HG03025 (cell line): ENCODE measurements around the gene CEP89.
"Not testable (repeated sequence)": the region's sequence is repeated elsewhere in the genome, so short reads cannot be mapped to it uniquely, and the experiment has no call there.

Source experiments
- ATAC-seq: cut with Tn5 transposase; IDR thresholded peaks from one replicate; pipeline ENCODE4 v1.9.1; 2021; ENCODE audit warnings: mild to moderate bottlenecking, moderate library complexity; ENCODE audit not compliant: unreplicated experiment, low FRiP score

Gene CEP89

DNA sequence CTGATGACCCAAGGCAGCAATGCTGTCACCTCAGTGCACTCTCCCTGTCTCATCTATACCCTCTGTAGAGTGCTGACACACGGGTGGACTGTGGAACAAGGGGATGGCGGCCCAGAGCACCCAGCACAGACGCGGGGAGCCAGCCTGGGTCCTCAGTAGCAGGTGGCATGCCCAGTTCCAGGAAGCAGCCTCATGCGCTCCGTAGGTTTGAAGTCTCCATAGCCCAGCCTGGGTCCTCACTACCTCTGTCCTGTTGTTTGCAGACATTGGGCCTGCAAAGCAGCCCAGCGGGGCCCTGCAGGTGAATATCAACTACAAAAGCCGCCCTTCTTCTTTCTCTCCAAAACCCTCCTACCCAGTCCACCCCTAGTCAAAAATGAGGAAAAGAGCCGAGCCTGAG lies 97.2 kb downstream of the CEP89 start:
- ATAC-seq: no peak

DNA sequence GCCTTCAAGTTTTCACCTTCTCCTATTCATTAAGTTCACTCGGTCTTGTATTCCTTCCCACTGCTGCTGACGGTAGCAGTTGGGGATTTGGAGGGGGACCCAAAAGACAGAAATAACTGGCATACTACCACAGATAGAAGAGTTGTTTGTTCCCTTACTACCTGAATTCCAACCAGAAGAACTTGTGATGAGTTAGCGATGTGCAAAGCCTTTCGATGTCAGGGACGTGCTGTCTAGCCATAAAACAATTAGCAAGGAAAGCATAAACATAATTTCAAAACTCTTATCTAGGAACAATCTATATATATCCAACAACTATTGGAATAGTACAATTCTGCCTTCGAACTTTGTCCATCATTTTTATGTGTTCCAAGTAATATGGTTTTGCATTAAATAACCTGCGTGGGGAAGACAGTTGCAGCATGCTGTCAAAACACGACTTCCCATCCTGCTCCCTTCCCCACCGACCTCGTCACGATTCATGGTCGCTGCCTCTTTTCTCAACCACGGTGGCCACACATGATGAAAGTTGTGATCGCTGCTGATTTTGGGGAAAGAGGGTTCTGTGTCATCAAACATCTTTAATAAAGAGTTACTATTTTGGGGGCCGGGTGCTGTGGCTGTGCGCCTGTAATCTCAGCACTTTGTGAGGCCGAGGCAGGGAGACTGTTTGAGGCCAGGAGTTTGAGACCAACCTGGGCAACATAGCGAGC lies 98.4 kb downstream of the CEP89 start:
- ATAC-seq: no peak

- ATAC-seq: no peak
Observed at GRCh38 chr19:32872391-32872790, 99.4 kb downstream of the CEP89 start.

DNA sequence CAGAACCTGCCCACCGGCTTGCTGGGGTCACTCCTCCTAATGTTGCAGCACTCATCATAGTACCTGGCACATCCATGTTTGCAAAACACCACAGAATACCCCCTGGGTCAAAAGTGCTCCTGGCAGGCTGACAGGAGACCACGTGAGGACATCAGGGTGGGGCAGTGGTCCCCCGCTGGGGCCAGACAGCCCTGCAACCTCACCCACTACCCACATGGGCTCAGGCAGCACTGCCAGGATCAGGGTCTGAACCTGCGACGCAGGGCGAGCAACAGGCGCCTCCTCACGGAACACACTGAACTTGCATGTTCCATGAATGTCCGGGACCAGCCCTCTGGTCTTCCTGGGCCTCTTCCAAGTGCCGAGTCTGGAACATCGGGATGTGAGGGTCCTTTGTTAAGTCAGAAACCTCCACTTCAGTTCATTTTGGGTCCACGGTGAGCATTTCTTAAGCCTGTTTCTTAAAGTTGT lies 100.7 kb downstream of the CEP89 start:
- ATAC-seq: no peak

DNA sequence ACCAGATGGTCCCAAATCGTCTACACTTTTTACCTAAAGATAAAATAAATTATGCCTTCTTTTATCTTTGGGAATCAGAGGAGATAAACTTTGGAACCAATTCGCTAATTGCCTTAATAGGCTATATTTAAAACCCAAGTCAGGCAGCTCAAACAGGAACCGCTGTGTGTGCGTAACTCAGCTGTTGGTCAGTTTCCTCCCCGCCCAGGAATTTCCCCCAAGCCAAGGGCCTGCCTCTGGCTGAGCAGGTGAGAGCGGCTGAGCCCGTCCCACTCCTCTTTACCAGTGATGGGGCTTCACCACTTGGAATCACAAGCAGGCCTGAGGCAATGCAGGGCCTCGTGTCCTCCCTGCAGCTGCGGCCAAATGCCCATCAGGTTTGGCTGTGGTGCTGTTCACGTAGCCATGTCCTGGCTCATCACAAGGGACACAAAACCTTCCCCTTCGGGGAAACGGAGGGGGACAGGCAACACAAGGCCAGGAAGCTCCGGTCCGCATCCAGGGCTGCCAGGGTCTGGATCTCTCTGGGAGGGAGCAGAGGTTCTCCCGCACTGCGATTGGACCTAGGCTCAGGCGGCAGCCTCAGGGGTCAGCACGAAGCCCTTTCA lies 101.7 kb downstream of the CEP89 start:
- no peak for ATAC-seq

GRCh38 chr19:32869369-32869965 lies 102.3 kb downstream of the CEP89 start, which contains the start of gene SLC7A9:
SLC7A9 (minus strand) TSS chr19:32869767; CDS start chr19:32868534, 1,233 bp downstream.
- no peak for ATAC-seq

- ATAC-seq: no peak
Observed at GRCh38 chr19:32868206-32868950, 103.4 kb downstream of the CEP89 start.

DNA sequence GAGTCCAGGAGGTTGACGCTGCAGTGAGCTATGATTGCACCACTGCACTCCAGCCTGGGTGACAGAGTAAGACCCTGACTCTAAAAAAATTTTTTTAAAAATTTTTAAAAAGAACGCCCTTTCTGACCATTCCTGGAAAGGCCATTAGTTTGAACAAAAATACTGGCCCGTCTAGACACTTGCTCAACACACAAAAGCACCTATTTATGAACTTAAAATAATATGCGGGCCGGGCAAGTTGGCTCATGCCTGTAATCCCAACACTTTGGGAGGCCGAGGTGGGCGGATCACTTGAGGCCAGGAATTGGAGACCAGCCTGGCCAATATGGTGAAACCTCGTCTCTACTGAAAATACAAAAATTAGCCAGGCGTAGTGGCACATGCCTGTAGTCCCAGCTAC lies 104.3 kb downstream of the CEP89 start:
- ATAC-seq: not testable (repeated sequence)

GRCh38 chr19:32866564-32867265 lies 105.0 kb downstream of the CEP89 start:
- no peak for ATAC-seq

- no peak for ATAC-seq
Observed at GRCh38 chr19:32866061-32866460, 105.7 kb downstream of the CEP89 start.

DNA sequence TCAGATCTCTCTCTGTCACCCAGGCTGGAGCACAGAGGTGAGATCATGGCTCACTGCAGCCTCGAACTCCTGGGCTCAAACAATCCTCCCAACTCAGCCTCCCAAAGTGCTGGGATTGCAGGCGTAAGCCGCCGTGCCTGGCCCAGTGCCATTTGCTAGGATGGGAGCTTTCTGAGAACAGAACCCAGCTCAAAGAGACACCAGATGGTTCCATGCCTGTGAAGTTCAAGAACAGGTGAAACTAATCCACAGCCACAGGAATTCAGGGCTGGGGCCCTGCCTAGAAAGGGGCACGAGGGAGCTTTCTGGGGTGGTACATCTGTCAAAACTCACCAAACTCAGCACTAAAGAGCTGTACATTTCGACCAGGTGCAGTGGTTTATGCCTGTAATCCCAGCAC lies 106.4 kb downstream of the CEP89 start:
- no peak for ATAC-seq

DNA sequence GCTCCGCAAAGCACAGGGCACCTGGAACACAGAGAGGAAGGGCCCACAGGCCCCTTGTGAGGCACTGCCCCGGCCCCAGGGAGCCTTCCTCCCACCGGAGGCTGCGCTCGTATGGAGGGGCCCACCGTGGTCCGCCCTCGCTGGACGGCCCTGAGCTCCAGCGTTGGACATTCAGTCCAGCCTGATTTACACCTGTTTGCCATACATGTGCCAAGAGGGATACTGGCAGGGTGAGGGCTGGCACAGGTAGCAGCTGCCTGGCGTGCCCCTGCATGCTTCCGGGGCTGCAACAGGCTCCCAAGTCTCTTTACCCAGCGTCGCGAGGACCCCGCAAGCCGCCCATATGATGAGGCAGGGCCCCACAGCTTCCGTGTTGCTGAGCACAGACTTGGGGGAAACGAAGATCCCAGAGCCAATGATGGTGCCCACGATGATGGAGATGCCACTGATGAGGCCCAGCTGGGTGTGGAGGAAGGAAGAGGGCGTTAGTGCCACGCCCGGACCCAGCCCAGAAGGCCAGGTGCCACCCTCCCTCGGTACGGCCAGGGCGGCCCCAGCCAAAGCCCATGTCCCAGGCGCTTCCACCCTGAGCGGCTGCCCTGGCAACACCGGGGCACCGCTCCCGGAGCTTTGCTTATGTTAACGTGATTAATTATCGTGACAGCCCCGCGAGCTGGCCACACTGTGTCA lies 107.3 kb downstream of the CEP89 start:
- ATAC-seq: no peak

DNA sequence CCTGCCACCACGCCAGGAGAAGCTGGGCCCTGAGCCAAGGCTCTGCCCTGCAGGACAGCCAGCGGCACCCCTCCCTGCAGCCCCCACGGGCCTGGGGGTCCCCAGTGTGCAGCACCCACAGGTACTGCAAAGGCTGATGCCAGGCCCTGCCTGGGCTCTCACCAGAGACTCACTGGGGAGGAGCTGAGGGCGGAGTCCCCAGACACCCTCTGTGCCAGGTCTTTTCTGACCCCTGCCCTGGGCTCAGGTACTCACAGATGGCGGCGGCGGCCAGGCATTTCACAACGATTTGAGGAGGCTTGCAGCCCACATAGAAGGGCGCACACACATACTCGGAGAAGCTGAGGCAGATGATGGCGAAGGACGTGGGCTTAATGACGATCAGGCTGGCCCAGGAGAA lies 107.9 kb downstream of the CEP89 start:
- ATAC-seq: no peak

- no peak for ATAC-seq
Observed at GRCh38 chr19:32863301-32863700, 108.5 kb downstream of the CEP89 start.

DNA sequence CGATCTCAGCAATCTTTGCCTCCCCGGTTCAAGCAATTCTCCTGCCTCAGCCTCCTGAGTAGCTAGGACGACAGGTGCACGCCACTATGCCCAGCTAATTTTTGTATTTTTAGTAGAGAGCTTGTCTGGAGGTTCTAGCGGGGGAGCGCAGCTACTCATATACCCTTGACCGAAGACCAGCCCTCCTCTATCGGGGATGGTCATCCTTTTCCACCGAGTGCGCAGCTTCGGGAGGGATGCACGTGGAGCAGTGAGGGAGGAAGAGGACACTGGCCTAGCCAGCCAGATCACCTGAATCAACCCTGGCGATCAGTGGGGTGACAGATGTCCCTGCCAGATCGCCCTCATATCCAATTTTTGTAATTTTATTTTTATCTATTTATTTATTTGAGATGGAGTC lies 109.0 kb downstream of the CEP89 start:
- no peak for ATAC-seq

DNA sequence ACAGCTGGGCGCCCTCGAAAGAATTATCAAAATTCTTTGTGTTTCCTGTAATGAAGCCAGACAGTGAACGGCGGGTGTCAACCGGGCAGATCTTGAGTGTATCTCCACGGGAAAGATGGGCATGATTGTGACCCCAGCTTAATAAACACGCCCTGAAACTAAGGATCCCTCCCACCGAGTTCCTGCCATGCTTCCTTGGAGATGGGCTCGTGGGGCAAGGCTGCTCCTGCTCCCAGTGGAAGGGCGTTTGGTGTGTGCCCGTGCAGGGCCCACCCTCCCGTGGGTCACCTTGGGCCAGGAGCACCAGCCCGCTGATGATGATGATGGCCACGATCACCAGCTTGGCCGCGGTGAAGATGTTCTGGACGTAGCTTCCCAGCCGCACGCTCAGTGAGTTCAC lies 109.6 kb downstream of the CEP89 start:
- ATAC-seq: no peak

GRCh38 chr19:32861596-32861995 lies 110.2 kb downstream of the CEP89 start:
- no peak for ATAC-seq

DNA sequence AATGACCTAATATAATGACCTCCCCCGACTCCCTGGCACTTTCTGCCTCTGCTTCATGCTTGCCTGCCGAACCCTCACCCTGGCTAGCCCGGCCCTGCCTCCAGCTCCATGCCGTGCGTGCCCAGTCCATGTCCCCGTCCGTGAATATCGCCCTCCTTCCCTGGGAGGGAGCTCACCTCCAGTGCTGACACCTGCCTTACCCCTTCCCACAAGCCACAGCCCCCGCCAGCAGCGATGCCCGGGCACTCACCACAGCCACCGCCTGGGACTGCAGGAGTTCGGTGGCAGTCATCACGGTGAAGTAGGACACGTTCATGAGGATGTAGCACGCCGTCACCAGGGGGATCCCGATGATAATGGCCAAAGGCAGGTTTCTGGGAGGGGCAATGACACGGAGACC lies 112.2 kb downstream of the CEP89 start:
- ATAC-seq: no peak

DNA sequence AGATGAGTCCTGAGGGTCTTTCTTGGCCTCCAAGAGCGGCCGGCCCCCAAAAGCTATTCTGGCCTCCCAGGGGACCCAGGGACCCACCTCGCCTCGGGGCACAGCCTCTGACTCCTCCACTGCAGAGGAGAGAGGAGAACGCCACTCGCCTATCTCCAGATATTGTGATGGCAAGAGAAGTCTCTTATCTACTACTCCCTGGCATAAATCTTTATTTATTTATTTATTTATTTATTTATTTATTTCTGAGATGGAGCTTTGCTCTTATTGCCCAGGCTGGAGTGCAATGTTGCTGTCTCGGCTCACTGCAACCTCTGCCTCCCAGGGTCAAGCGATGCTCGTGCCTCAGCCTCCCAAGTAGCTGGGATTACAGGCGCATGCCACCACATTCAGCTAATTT lies 113.2 kb downstream of the CEP89 start:
- no peak for ATAC-seq

DNA sequence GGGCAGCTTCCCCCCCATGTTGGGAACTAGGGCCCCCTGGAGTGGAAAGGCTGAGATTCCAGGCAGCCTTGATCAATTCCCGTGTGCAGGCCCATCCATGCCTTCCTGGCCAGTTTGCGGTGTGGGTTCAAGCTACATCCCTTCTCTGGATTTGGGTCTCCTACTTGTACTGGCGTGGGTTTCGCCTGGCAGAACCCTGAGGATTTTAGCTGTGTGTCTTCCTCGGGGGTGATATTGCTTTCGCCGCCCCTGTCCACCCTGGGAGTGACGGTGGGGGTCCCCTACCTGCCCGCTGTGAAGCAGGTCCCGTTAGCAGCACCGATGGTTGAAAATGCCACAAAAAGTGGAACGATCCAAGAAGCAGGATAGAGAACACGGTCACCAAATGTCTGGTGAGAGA lies 113.6 kb downstream of the CEP89 start:
- no peak for ATAC-seq
